OCI-LY3 (cell line): ENCODE data around the gene OTUD3.

Experiments
- H2AFZ ChIP-seq: fragments of 200-600, 300-600 bp; shearing (Covaris generic); 2 replicates; pipeline ENCODE4 v1.6.0; 2014; ENCODE audit warnings: antibody characterized with exemption, low read depth, low read length
- H3K27ac ChIP-seq: fragments of 200-600, 300-600 bp; sonication (generic); 2 replicates; pipeline ENCODE4 v1.5.1; 2014; ENCODE audit warnings: mild to moderate bottlenecking, low read length, moderate library complexity, mixed read lengths
- H3K27me3 ChIP-seq: fragments of 200-600, 300-600 bp; sonication (generic); 2 replicates; pipeline ENCODE4 v1.6.1; 2014; ENCODE audit warnings: low read depth, low read length, mixed read lengths
- H3K36me3 ChIP-seq: fragments of 200-600, 300-600 bp; sonication (generic); replicated peaks from 2 replicates; pipeline ENCODE3; 2014; ENCODE audit warnings: low read depth, low read length, mixed read lengths
- H3K4me1 ChIP-seq: fragments of 300-600, 200-600 bp; sonication (generic); 2 replicates; pipeline ENCODE4 v1.6.1; 2014; ENCODE audit warnings: low read length, mixed read lengths
- H3K4me2 ChIP-seq: fragments of 200-600, 300-600 bp; sonication (generic); 2 replicates; pipeline ENCODE4 v1.6.1; 2014; ENCODE audit warnings: low read length, mixed read lengths
- H3K4me3 ChIP-seq: fragments of 300-600, 200-600 bp; sonication (generic); 2 replicates; pipeline ENCODE4 v1.5.1; 2014; ENCODE audit warnings: antibody characterized with exemption, mild to moderate bottlenecking, low read length, moderate library complexity
- H3K79me2 ChIP-seq: fragments of 300-600, 200-600 bp; shearing (Covaris generic); 2 replicates; pipeline ENCODE4 v1.6.1; 2014; ENCODE audit warnings: mild to moderate bottlenecking, low read length, mixed read lengths
- H3K9ac ChIP-seq: fragments of 300-600, 200-600 bp; shearing (Covaris generic); 2 replicates; pipeline ENCODE4 v1.6.0; 2014; ENCODE audit warnings: mild to moderate bottlenecking, low read length, moderate library complexity
- H3K9me3 ChIP-seq: fragments of 200-600, 300-600 bp; shearing (Covaris generic); 2 replicates; pipeline ENCODE4 v1.6.1; 2014; ENCODE audit warnings: low read length, mixed read lengths; ENCODE audit not compliant: insufficient read depth
- H4K20me1 ChIP-seq: fragments of 200-600, 300-600 bp; sonication (generic); 2 replicates; pipeline ENCODE4 v1.6.1; 2016; ENCODE audit warnings: low read length, mixed read lengths; ENCODE audit not compliant: insufficient read depth
- CTCF ChIP-seq: fragments of 200-600, 300-600 bp; sonication (generic); IDR thresholded peaks from 2 replicates; pipeline ENCODE4 v1.5.1; 2014; ENCODE audit warnings: antibody characterized with exemption, low read length, low read depth
- EZH2phosphoT487 ChIP-seq: fragments of 200-600 bp; shearing (Covaris generic); IDR thresholded peaks from 2 replicates; pipeline ENCODE4 v1.6.1; 2018; ENCODE audit warnings: antibody characterized with exemption, mixed run types, low read depth

The OTUD3 gene

DNA sequence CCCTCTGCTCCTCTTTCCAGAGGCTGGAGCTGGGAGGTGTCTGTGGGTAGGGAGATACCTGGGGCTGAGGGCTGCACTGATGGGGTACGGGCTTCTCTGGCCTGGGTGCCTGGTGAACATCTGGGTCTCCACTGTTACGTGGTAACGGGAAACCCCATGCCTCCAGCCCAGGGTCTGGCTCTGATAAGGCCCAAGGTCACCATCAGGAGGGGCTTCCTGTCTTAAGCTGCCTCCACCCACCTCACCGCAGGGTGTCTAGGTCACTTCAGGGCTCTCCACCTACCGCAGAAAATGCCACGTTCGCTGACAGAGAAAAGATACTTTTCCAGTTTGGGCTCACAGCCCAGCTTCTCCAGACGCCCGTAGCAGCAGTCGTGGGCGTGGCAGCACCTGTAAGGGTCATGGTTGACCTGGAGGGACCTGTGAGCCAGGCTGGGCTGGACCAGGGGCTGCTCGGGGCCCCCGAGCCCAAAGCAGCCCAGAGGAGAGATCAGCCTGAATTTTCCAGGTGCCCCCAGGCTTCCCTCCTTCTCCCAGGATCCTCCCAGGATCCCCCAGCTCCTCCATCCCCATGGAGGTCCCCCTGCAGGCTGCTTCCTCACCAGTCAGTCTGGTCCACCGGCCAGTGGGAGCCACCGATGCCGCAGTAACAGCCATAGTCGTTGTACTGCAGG is 40.0 kb downstream of the OTUD3 start:
- no peak for TF ChIP-seq CTCF
- TF ChIP-seq EZH2phosphoT487: no peak
- Histone ChIP-seq H3K27me3 (no peaks in the 10 kb centered on the region), H3K4me2 (no peak overlapping the region), H4K20me1 (no peaks in the 10 kb centered on the region), H3K27ac (no peak overlapping the region), H3K36me3 (no peaks in the 10 kb centered on the region), H3K4me1 (no peaks in the 10 kb centered on the region), H3K9ac (no peak overlapping the region), H2AFZ (no peak overlapping the region), H3K79me2 (no peaks in the 10 kb centered on the region), H3K9me3 (no peaks in the 10 kb centered on the region), H3K4me3 (no peak overlapping the region)

GRCh38 chr1:19923137-19923952 is 41.1 kb downstream of the OTUD3 start, which contains the start of gene PLA2G2E:
Gene PLA2G2E (minus strand): TSS chr1:19923617. CDS start chr1:19923559, 58 bp downstream.
- H3K4me3 ChIP-seq: no peak within 1 kb of the TSS
- TF ChIP-seq CTCF: no peak
- TF ChIP-seq EZH2phosphoT487: no peak
- H3K4me1 ChIP-seq: no peaks in the 10 kb centered on the region
- H3K4me2 ChIP-seq: no peak within 1 kb of the TSS
- no peaks in the 10 kb centered on the region for H4K20me1 ChIP-seq
- H2AFZ ChIP-seq: no peak within 1 kb of the TSS
- no peaks in the 10 kb centered on the region for H3K27me3 ChIP-seq
- H3K36me3 ChIP-seq: no peaks in the 10 kb centered on the region
- H3K9ac ChIP-seq: no peak within 1 kb of the TSS
- no peak within 1 kb of the TSS for H3K27ac ChIP-seq
- H3K79me2 ChIP-seq: no peaks in the 10 kb centered on the region
- H3K9me3 ChIP-seq: no peaks in the 10 kb centered on the region

DNA sequence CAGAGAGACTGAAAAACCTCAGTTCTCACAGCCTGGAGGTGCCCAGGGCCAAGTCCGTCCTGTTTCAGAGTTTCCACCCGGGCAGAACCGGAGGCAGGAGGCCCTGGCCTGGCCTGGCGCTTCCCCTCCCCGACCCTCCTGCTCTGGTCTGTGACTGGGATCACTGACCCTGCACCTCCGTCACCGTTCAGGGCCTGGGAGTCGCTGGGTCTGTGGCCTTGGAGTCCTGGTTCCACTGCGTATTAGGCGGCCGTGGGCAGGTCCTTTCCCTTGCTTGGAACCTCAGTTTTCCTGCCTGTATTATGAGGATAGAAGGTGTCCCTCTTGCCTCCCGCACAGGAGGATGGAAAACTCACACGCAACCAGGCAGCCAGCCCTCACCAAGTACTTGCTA is 41.8 kb downstream of the OTUD3 start:
- Histone ChIP-seq H3K4me2 (no peak overlapping the region), H3K36me3 (no peaks in the 10 kb centered on the region), H3K4me1 (no peaks in the 10 kb centered on the region), H3K27me3 (no peaks in the 10 kb centered on the region), H3K9me3 (no peaks in the 10 kb centered on the region), H3K27ac (no peak overlapping the region), H3K79me2 (no peaks in the 10 kb centered on the region), H3K4me3 (no peak overlapping the region), H3K9ac (no peak overlapping the region), H2AFZ (no peak overlapping the region), H4K20me1 (no peaks in the 10 kb centered on the region)
- no peak for TF ChIP-seq CTCF
- no peak for TF ChIP-seq EZH2phosphoT487

GRCh38 chr1:19925342-19926070 is 43.3 kb downstream of the OTUD3 start:
- H3K4me2 ChIP-seq: no peak overlapping the region
- no peaks in the 10 kb centered on the region for H3K27me3 ChIP-seq
- no peaks in the 10 kb centered on the region for H3K9me3 ChIP-seq
- no peaks in the 10 kb centered on the region for H3K4me1 ChIP-seq
- no peak overlapping the region for H3K4me3 ChIP-seq
- H3K79me2 ChIP-seq: no peaks in the 10 kb centered on the region
- TF ChIP-seq EZH2phosphoT487: no peak
- no peak for TF ChIP-seq CTCF
- no peaks in the 10 kb centered on the region for H4K20me1 ChIP-seq
- no peak overlapping the region for H3K9ac ChIP-seq
- H3K27ac ChIP-seq: no peak overlapping the region
- H2AFZ ChIP-seq: no peak overlapping the region
- H3K36me3 ChIP-seq: no peaks in the 10 kb centered on the region
